GM12872 (cell line): Measurements from ENCODE around the gene PKD2L2.

Experiments
- TF ChIP-seq, protein P1 (sequence below): IDR thresholded peaks from 3 replicates; pipeline ENCODE4 v1.5.1; 2011; ENCODE audit warnings: low read depth, mild to moderate bottlenecking, low read length, moderate library complexity; ENCODE audit not compliant: insufficient read depth

The PKD2L2 gene

GRCh38 chr5:137896560-137896959 is 7.3 kb downstream of the PKD2L2 start:
- TF ChIP-seq, protein P1, sequence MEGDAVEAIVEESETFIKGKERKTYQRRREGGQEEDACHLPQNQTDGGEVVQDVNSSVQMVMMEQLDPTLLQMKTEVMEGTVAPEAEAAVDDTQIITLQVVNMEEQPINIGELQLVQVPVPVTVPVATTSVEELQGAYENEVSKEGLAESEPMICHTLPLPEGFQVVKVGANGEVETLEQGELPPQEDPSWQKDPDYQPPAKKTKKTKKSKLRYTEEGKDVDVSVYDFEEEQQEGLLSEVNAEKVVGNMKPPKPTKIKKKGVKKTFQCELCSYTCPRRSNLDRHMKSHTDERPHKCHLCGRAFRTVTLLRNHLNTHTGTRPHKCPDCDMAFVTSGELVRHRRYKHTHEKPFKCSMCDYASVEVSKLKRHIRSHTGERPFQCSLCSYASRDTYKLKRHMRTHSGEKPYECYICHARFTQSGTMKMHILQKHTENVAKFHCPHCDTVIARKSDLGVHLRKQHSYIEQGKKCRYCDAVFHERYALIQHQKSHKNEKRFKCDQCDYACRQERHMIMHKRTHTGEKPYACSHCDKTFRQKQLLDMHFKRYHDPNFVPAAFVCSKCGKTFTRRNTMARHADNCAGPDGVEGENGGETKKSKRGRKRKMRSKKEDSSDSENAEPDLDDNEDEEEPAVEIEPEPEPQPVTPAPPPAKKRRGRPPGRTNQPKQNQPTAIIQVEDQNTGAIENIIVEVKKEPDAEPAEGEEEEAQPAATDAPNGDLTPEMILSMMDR: no peak

- TF ChIP-seq, protein P1: no peak
These were observed 10.2 kb downstream of the PKD2L2 start for GRCh38 chr5:137899493-137899892.

GRCh38 chr5:137901011-137901817 is 12.0 kb downstream of the PKD2L2 start:
- TF ChIP-seq, protein P1: no peak

DNA sequence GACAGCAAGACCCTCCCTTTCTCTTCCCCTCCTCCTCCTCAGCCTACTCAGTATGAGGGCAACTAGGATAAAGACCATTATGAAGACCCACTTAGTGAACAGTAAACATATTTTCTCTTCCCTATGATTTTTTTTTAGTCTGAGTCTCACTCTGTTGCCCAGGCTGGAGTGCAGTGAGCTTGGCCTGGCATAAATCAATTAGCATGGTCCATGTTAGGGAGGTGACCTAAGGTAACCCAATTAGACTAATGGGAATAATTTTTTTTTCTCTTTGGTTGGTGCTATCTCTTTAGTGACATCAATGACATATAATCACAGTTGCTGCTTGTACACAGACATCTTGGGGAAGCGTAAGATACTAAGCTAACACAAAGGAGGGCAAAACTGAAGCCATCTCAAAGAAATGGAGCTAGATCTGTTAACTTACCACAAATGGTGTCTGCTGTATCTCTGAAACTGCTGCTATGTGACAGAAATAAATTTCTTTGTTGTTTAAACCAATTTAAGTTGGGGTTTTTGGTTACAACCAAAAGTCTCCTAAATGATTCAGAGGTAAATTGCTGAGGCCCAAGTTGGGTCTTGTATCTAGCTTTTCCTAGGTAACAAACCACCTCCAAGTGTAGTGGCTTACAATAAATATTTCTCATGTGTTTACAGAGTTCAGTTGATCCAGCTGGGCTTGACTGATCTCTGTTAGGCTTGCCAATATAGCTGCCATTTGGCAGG is 13.3 kb downstream of the PKD2L2 start:
- TF ChIP-seq, protein P1: no peak

DNA sequence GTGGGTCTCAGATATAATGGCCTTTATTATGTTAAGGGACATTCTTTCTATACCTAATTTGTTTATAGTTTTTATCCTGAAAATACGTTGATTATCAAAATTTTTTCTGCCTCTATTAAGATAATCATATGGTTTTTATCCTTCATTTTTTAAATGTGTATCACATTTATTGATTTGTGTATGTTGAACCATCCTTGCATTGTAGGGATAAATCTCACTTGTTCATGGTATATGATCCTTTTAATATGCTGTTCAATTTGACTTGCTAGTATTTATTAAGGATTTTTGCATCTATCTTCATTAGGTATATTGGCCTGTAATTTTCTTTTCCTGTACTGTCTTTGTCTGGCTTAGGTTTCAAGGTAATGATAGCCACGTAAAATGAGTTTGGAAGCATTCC is 25.5 kb downstream of the PKD2L2 start:
- TF ChIP-seq, protein P1: no peak

DNA sequence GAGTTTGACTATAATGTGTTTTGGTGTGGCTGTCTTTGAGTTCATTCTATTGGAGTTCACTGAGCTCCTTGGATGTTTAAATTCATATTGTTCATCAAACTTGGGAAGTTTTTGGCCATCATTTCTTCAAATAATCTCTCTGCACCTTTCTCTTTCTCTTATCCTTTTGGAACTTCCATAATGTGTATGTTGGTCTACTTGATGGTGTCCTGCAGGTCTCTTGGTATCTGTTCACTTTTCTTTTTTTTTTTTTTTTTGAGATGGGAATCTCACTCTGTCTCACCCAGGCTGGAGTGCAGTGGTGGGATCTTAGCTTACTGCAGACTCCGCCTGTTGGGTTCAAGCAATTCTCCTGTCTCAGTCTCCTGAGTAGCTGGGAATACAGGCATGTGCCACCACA is 27.7 kb downstream of the PKD2L2 start:
- TF ChIP-seq, protein P1: no peak

DNA sequence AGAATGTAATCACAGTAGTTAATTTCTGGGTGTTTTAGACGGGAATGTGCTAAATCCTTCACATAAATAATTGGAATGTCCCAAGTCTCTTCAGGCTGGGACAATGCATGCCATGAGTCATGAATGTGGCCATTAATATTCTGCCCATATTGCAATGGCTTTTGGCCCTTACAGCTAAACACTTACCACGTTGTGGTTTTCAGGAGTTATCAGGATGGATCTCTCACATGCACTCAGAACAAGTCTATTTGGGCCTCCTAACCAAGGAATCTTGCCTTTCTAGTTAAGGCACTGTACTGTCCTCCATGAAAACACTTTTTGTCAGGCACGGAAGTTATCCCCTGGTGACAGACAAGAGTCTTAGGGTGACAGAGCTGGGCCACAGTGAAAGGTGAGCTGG is 32.7 kb downstream of the PKD2L2 start:
- TF ChIP-seq, protein P1: no peak
